Heart right ventricle (tissue), 16 donors: ENCODE data around the gene LIM2. TPM values are rescaled to one million over a fixed set of nuclear protein-coding genes. Genes with fewer than 3 reads are reported as not detected.

ENCODE experiments used
- ATAC-seq, 8 donors: fragments of 200-7000 bp; cut with Tn5 transposase; one replicate each; pipeline ENCODE4 v1.9.1; 2020; ENCODE audit warnings: mild to moderate bottlenecking in 8 of 8, moderate library complexity in 8 of 8, moderate number of reproducible peaks in 1 of 8
- DNase-seq, 2 donors: peaks; one replicate each; pipeline ENCODE4 v3.0.0-alpha.2; 2020
- H3K27ac ChIP-seq, 10 donors: fragments of 200-600 bp; sonication (generic) in 2 of 10; one replicate each; pipeline versions ENCODE4 v1.5.0 to v1.8.0; 2020 to 2022; ENCODE audit warnings: mild to moderate bottlenecking in 3 of 10
- H3K27me3 ChIP-seq, 7 donors: fragments of 200-600 bp; one replicate each; pipeline ENCODE4 v1.8.0; 2021 to 2022; ENCODE audit warnings: mild to moderate bottlenecking in 2 of 7
- H3K36me3 ChIP-seq, 9 donors: fragments of 200-600 bp; sonication (generic) in 1 of 9; one replicate each; pipeline versions ENCODE4 v1.5.0 to v1.8.0; 2020 to 2022; ENCODE audit warnings: mild to moderate bottlenecking in 2 of 9
- H3K4me1 ChIP-seq, 9 donors: fragments of 200-600 bp; sonication (generic) in 1 of 9; one replicate each; pipeline versions ENCODE4 v1.5.0 to v1.8.0; 2020 to 2022; ENCODE audit warnings: mild to moderate bottlenecking in 4 of 9
- H3K4me3 ChIP-seq, 10 donors: fragments of 200-600 bp; sonication (generic) in 2 of 10; one replicate each; pipeline versions ENCODE4 v1.5.0 to v1.8.0; 2020 to 2022; ENCODE audit warnings: mild to moderate bottlenecking in 7 of 10, moderate library complexity in 2 of 10
- H3K9me3 ChIP-seq, 11 donors: fragments of 200-600 bp in 10 of 11; sonication (generic) in 2 of 11; one replicate each; pipeline versions ENCODE4 v1.5.0 to v1.8.0; 2013 to 2022; ENCODE audit warnings: mild to moderate bottlenecking in 2 of 11, control low read depth in 1 of 11, moderate library complexity in 1 of 11
- CTCF ChIP-seq, 9 donors: fragments of 200-600 bp; sonication (generic) in 2 of 9; IDR thresholded peaks; one replicate each; pipeline versions ENCODE4 v1.5.0 to v1.8.0; 2021 to 2022; ENCODE audit warnings: antibody characterized with exemption in 9 of 9, mild to moderate bottlenecking in 5 of 9, moderate library complexity in 1 of 9
- WGBS, 2 donors: extraction: QIAGEN DNeasy Blood & Tissue Kit; methylation state at CpG; one replicate each; pipeline ENCODE4 v1.1.7; 2013; ENCODE audit warnings: inconsistent platforms in 1 of 2; 5-methylcytosine and 5-hydroxymethylcytosine counted together
- intact Hi-C, 10 donors: fragments of 100-400 bp; cut with DNase I; formaldehyde crosslinking; loops; one replicate each; pipeline versions ENCODE4 v1.11.1 to v1.14.2; 2022
- polyA plus RNA-seq, 2 donors: library from polyadenylated mRNA; stranded (reverse); fragments of 200-250 nt; gene quantifications; one replicate each; pipeline ENCODE4 v1.2.3, GENCODE V29; 2013
- total RNA-seq, 10 donors: library from RNA; stranded (reverse); fragmentation: NEBNext Ultra II Directional in 3 of 10; extraction: Animal tissue kit (Norgen Biotek cat#: 25700) in 3 of 10; gene quantifications; one replicate each; pipeline versions ENCODE4 v1.2.1 to v1.2.4, GENCODE V29; 2021 to 2023
- donor health status: Arrhythmogenic right ventricular cardiomyopathy.
- donor health status: ischemic (EF 13 %, LVEDD 7.1; RV severe dilation, severe dysfunction).
- donor health status: healthy with polysubstance abuse.
- donor health status: DM: no; HTN: yes; CAD: no.
- donor health status: DM: no; HTN: no; CAD: no.
- donor health status: ischemic (EF 25% LVEDD 6.9; RV normal size, moderate dysfunction).
- donor health status: ischemic (EF 25% LVEDD 5.7; RV mildly dilated, moderate dysfunction).
- donor health status: healthy.
- donor health status: DM: yes; HTN: yes; CAD: no.
- donor health status: Ischemic cardiomyopathy.
- donor health status: ischemic (EF 35%, LVEDD 5.7; RV mildly dilated, moderate dysfunction).
- donor health status: nonischemic (EF 11% LVEDD 7.7; RV severe dilation, severe dysfunction).
- donor health status: DM: yes; HTN: yes; CAD: no.
- donor health status: PGD.
- donor health status: ischemic (EF 29% LVEDD 5.4; RV normal size, mild dysfunction).
- donor health status: nonischemic (EF 23%, LVEDD 6.1; RV moderate dilation, normal function).

The LIM2 gene
- total and polyA plus RNA-seq, 12 donors, result not detected

- Histone ChIP-seq H3K4me3 (peak overlapping the region in 1 of 10 donors; percentile 46), H3K27ac (peak overlapping the region in 1 of 10 donors; percentile 87), H3K27me3 (no peaks in the 10 kb centered on the region), H3K9me3 (no peaks in the 10 kb centered on the region), H3K36me3 (no peaks in the 10 kb centered on the region), H3K4me1 (peaks cover 0 to 41% (median 5%) of the 10 kb centered on the region in 9 donors)
- DNase-seq (no peak), ATAC-seq (no peak)
- TF ChIP-seq CTCF (IDR thresholded peaks at IDR 0.05), result no peak
- intact Hi-C loops, result no loop called here
- WGBS, 2 donors, result 78% methylated on average over 8 of the region's 8 CpGs
These were observed 16.5 kb downstream of the LIM2 start for GRCh38 chr19:51371186-51371690.

- ATAC-seq (no peak), DNase-seq (no peak)
- 76 to 82% methylated on average over 3 to 4 of the region's 4 CpGs for WGBS, 2 donors
- Histone ChIP-seq H3K36me3 (no peaks in the 10 kb centered on the region), H3K4me3 (peak overlapping the region in 1 of 10 donors; percentile 46), H3K27ac (peak overlapping the region in 1 of 10 donors; percentile 87), H3K4me1 (peaks cover 0 to 47% (median 7%) of the 10 kb centered on the region in 9 donors), H3K9me3 (no peaks in the 10 kb centered on the region), H3K27me3 (no peaks in the 10 kb centered on the region)
- TF ChIP-seq CTCF (IDR thresholded peaks at IDR 0.05), result no peak
- intact Hi-C loops, result no loop called here
These were observed 17.5 kb downstream of the LIM2 start for GRCh38 chr19:51370230-51370629.

- Histone ChIP-seq H3K27ac (peak within 1 kb of the TSS; percentile 50 to 98 (median 96)), H3K36me3 (no peaks in the 10 kb centered on the region), H3K4me3 (peak within 1 kb of the TSS; percentile 60 to 93 (median 80)), H3K27me3 (no peaks in the 10 kb centered on the region), H3K9me3 (no peaks in the 10 kb centered on the region), H3K4me1 (peaks cover 0 to 54% (median 22%) of the 10 kb centered on the region in 9 donors)
- ATAC-seq, result no peak
- no peak for TF ChIP-seq CTCF (IDR thresholded peaks at IDR 0.05)
- no peak for DNase-seq
- intact Hi-C loops, result loop anchor here in 1 of 10 donors (10.0 kb wide), 1 partner anchor 264 kb away; the partner anchor contains the start of gene CTU1
- WGBS, 2 donors, result 67% methylated on average over 23 of the region's 23 CpGs
These were observed 19.1 kb downstream of the LIM2 start, which contains the start of gene CLDND2 for GRCh38 chr19:51368366-51369282. Gene CLDND2, minus strand, starts transcription at chr19:51369003. Its CDS starts 426 bp downstream, at chr19:51368577.

GRCh38 chr19:51367565-51368365, 20.0 kb downstream of the LIM2 start:
- ATAC-seq (peak; percentile 90 to 96 (median 93)), DNase-seq (peak; percentile 99)
- Histone ChIP-seq H3K9me3 (no peaks in the 10 kb centered on the region), H3K27ac (peak overlapping the region; percentile 89 to 98 (median 96)), H3K4me3 (peak overlapping the region; percentile 60 to 93 (median 80)), H3K27me3 (no peaks in the 10 kb centered on the region), H3K4me1 (peaks cover 0 to 50% (median 24%) of the 10 kb centered on the region in 9 donors), H3K36me3 (no peaks in the 10 kb centered on the region)
- peak in 1 of 9 donors; percentile 6 for TF ChIP-seq CTCF (IDR thresholded peaks at IDR 0.05)
- intact Hi-C loops, result loop anchor here in 4 of 10 donors (1.0 to 10.0 kb wide), 4 partner anchors 27 to 263 kb away; partner anchors contain the start of gene CTU1 (in 1 of the 4)
- 1% methylated on average over 60 to 64 of the region's 64 CpGs for WGBS, 2 donors
